H1 (cell line): ENCODE measurements around the gene TOR1B. TPM values are rescaled to one million over a fixed set of nuclear protein-coding genes. Genes with fewer than 3 reads are reported as not detected.

Source experiments
- CTCF ChIA-PET: fragments of 300-600 bp; sonication (Branson Sonifier 250); formaldehyde crosslinking; loops from one replicate; lab custom pipeline; 2021; ENCODE audit not compliant: partially characterized antibody; lab: Charles Lee
- POLR2A ChIA-PET: fragments of 300-600 bp; sonication (Branson Sonifier 250); formaldehyde crosslinking; loops from one replicate; lab custom pipeline; 2021; ENCODE audit warnings: inconsistent platforms; ENCODE audit not compliant: partially characterized antibody; lab: Charles Lee
- DNase-seq, 2 experiments: peaks; one replicate each; pipeline versions ENCODE4 v3.0.0 to v3.0.0-alpha.2; 2010 to 2022; ENCODE audit warnings: low spot score in 2 of 2, low read depth in 1 of 2, mixed read lengths in 1 of 2
- FAIRE-seq: peaks from 2 replicates; lab custom pipeline; 2011; peaks lifted over from hg19 to GRCh38; lab: Jason Lieb, UNC
- H2AFZ ChIP-seq: 2 replicates; pipeline ENCODE4 v1.8.1; 2012; ENCODE audit warnings: low read length, inconsistent platforms
- H2AK5ac ChIP-seq: 2 replicates; pipeline ENCODE4 v1.6.1; 2013; ENCODE audit warnings: low read depth, low read length
- H2BK120ac ChIP-seq: replicated peaks from 2 replicates; pipeline ENCODE3; 2013; ENCODE audit warnings: low read depth, low read length, inconsistent platforms
- H2BK12ac ChIP-seq: 2 replicates; pipeline ENCODE4 v1.6.1; 2013; ENCODE audit warnings: low read depth, low read length
- H2BK15ac ChIP-seq: 2 replicates; pipeline ENCODE4 v1.6.1; 2013; ENCODE audit warnings: low read length
- H2BK20ac ChIP-seq: 2 replicates; pipeline ENCODE4 v1.6.1; 2013; ENCODE audit warnings: low read length
- H2BK5ac ChIP-seq: 2 replicates; pipeline ENCODE4 v1.6.1; 2013; ENCODE audit warnings: low read depth, low read length
- H3K14ac ChIP-seq: 2 replicates; pipeline ENCODE4 v1.6.1; 2013; ENCODE audit warnings: inconsistent platforms; ENCODE audit not compliant: insufficient read length
- H3K18ac ChIP-seq: 2 replicates; pipeline ENCODE4 v1.6.1; 2013; ENCODE audit warnings: low read length; ENCODE audit errors: extremely low read depth
- H3K23ac ChIP-seq: 2 replicates; pipeline ENCODE4 v1.6.1; 2013; ENCODE audit warnings: inconsistent platforms; ENCODE audit not compliant: insufficient read length
- H3K23me2 ChIP-seq: 2 replicates; pipeline ENCODE4 v1.6.1; 2013; ENCODE audit warnings: low read depth, low read length
- H3K27ac ChIP-seq: 2 replicates; pipeline ENCODE4 v1.6.1; 2011; ENCODE audit warnings: low read depth, low read length, inconsistent platforms
- H3K27me3 ChIP-seq, 4 experiments: replicated peaks in 1 of 4; 1 replicate in 1 of 4; 2 replicates in 3 of 4; pipeline versions ENCODE4 v1.6.1 to v1.8.1; 2011 to 2013; ENCODE audit warnings: low read length in 3 of 4, mild to moderate bottlenecking in 3 of 4, inconsistent platforms in 2 of 4, mixed read lengths in 2 of 4, moderate library complexity in 1 of 4; ENCODE audit not compliant: control insufficient read depth in 3 of 4, insufficient read depth in 3 of 4; ENCODE audit errors: extremely low read depth in 1 of 4
- H3K36me3 ChIP-seq, 4 experiments: 2 replicates each; pipeline versions ENCODE4 v1.6.1 to v1.8.1; 2011 to 2013; ENCODE audit warnings: mild to moderate bottlenecking in 4 of 4, low read length in 3 of 4, moderate library complexity in 2 of 4, control low read depth in 1 of 4, inconsistent platforms in 1 of 4; ENCODE audit not compliant: insufficient read depth in 4 of 4, control insufficient read depth in 2 of 4
- H3K4ac ChIP-seq: replicated peaks from 2 replicates; pipeline ENCODE3; 2013; ENCODE audit warnings: low read length, low read depth, mixed read lengths, inconsistent platforms; ENCODE audit not compliant: insufficient read length
- H3K4me1 ChIP-seq, 4 experiments: replicated peaks in 1 of 4; 1 replicate in 1 of 4; 2 replicates in 3 of 4; pipeline versions ENCODE4 v1.6.1 to v1.8.1; 2011 to 2013; ENCODE audit warnings: low read length in 3 of 4, inconsistent platforms in 2 of 4, mixed read lengths in 1 of 4; ENCODE audit not compliant: insufficient read depth in 4 of 4, control insufficient read depth in 3 of 4
- H3K4me2 ChIP-seq, 2 experiments: 2 replicates each; pipeline versions ENCODE4 v1.6.1 to v1.8.1; 2011 to 2013; ENCODE audit warnings: low read depth in 2 of 2, low read length in 2 of 2, control low read depth in 1 of 2, inconsistent platforms in 1 of 2, mild to moderate bottlenecking in 1 of 2; ENCODE audit not compliant: insufficient read depth in 1 of 2
- H3K4me3 ChIP-seq, 4 experiments: fragments of 200-600, 300-600 bp in 1 of 4; sonication (generic), shearing (Covaris generic), sonication (Bioruptor Twin) in 1 of 4; 2 replicates each; pipeline versions ENCODE4 v1.5.1 to v1.8.1; 2011 to 2016; ENCODE audit warnings: low read length in 4 of 4, low read depth in 3 of 4, control low read depth in 2 of 4, inconsistent platforms in 2 of 4, mild to moderate bottlenecking in 2 of 4, mixed read lengths in 1 of 4, moderate library complexity in 1 of 4; ENCODE audit not compliant: insufficient read depth in 2 of 4; ENCODE audit errors: extremely low read depth in 1 of 4
- H3K56ac ChIP-seq: replicated peaks from 2 replicates; pipeline ENCODE3; 2013; ENCODE audit warnings: low read depth, mild to moderate bottlenecking, mixed read lengths, low read length, inconsistent platforms; ENCODE audit not compliant: insufficient read length
- H3K79me1 ChIP-seq: 2 replicates; pipeline ENCODE4 v1.6.1; 2013; ENCODE audit warnings: low read depth, low read length, control low read depth
- H3K79me2 ChIP-seq, 2 experiments: 2 replicates each; pipeline versions ENCODE4 v1.6.1 to v1.8.1; 2012 to 2013; ENCODE audit warnings: low read length in 2 of 2, mild to moderate bottlenecking in 2 of 2, inconsistent platforms in 1 of 2; ENCODE audit not compliant: insufficient read depth in 2 of 2, control insufficient read depth in 1 of 2
- H3K9ac ChIP-seq, 4 experiments: replicated peaks in 1 of 4; 1 replicate in 1 of 4; 2 replicates in 3 of 4; pipeline versions ENCODE4 v1.6.1 to v1.8.1; 2011 to 2013; ENCODE audit warnings: low read depth in 3 of 4, low read length in 3 of 4, control low read depth in 2 of 4, mild to moderate bottlenecking in 2 of 4, moderate library complexity in 2 of 4, inconsistent platforms in 1 of 4; ENCODE audit errors: extremely low read depth in 1 of 4
- H3K9me3 ChIP-seq, 2 experiments: 2 replicates each; pipeline versions ENCODE4 v1.6.1 to v1.8.1; 2012 to 2013; ENCODE audit warnings: mild to moderate bottlenecking in 2 of 2, moderate library complexity in 2 of 2, control low read depth in 1 of 2, inconsistent platforms in 1 of 2, low read depth in 1 of 2, low read length in 1 of 2, mixed read lengths in 1 of 2; ENCODE audit not compliant: insufficient read depth in 2 of 2
- H4K20me1 ChIP-seq, 2 experiments: replicated peaks in 1 of 2; 2 replicates each; pipeline versions ENCODE3 to v1.8.1; 2011 to 2013; ENCODE audit warnings: inconsistent platforms in 2 of 2, low read length in 2 of 2, mild to moderate bottlenecking in 1 of 2; ENCODE audit not compliant: insufficient read depth in 2 of 2, control insufficient read depth in 1 of 2
- H4K5ac ChIP-seq: 2 replicates; pipeline ENCODE4 v1.6.1; 2013; ENCODE audit warnings: low read length, low read depth, mixed read lengths, inconsistent platforms; ENCODE audit not compliant: insufficient read length
- H4K8ac ChIP-seq: 2 replicates; pipeline ENCODE4 v1.8.0; 2013; ENCODE audit warnings: mild to moderate bottlenecking, moderate library complexity, low read length, inconsistent platforms; ENCODE audit not compliant: insufficient read depth; ENCODE audit errors: extremely low read depth
- H4K91ac ChIP-seq: replicated peaks from 2 replicates; pipeline ENCODE3; 2013; ENCODE audit warnings: low read length, mixed read lengths, inconsistent platforms; ENCODE audit not compliant: insufficient read length
- CBX5 ChIP-seq: fragments of 300-800, 300-1000 bp; sonication (generic); IDR thresholded peaks from 2 replicates; pipeline ENCODE4 v1.7.1; 2016; ENCODE audit warnings: antibody characterized with exemption, low read length, low read depth
- CHD1 ChIP-seq: IDR thresholded peaks from 2 replicates; pipeline ENCODE4 v1.6.1; 2012; ENCODE audit warnings: low read depth, low read length, improper control_type of control experiment
- FOSL1 ChIP-seq: IDR thresholded peaks from 2 replicates; pipeline ENCODE4 v1.6.1; 2011; ENCODE audit warnings: mild to moderate bottlenecking, low read depth, low read length, moderate library complexity; ENCODE audit not compliant: insufficient read depth
- GTF2F1 ChIP-seq: IDR thresholded peaks from 2 replicates; pipeline ENCODE4 v1.6.1; 2012; ENCODE audit warnings: low read depth, low read length, improper control_type of control experiment, borderline replicate concordance
- KDM1A ChIP-seq: fragments of 200-600, 300-600 bp; sonication (generic); IDR thresholded peaks from 2 replicates; pipeline ENCODE4 v1.7.1; 2016; ENCODE audit warnings: mild to moderate bottlenecking, low read length, borderline replicate concordance
- PHF8 ChIP-seq: fragments of 200-600 bp; sonication (generic); conservative IDR thresholded peaks from 2 replicates; pipeline ENCODE4 v1.7.1; 2012; ENCODE audit warnings: low read depth, mild to moderate bottlenecking, inconsistent platforms, low read length, moderate library complexity
- RBBP5 ChIP-seq: IDR thresholded peaks from 2 replicates; pipeline ENCODE4 v1.7.1; 2012; ENCODE audit warnings: low read depth, mild to moderate bottlenecking, inconsistent platforms, low read length, moderate library complexity, borderline replicate concordance
- SIN3A ChIP-seq, 2 experiments: IDR thresholded peaks in 1 of 2; conservative IDR thresholded peaks in 1 of 2; 2 replicates each; pipeline ENCODE4 v1.6.1; 2011 to 2012; ENCODE audit warnings: low read length in 2 of 2, improper control_type of control experiment in 1 of 2, low read depth in 1 of 2, mild to moderate bottlenecking in 1 of 2
- SIRT6 ChIP-seq: IDR thresholded peaks from one replicate; pipeline ENCODE4 v1.7.1; 2012; ENCODE audit warnings: low read length, inconsistent platforms
- TBP ChIP-seq: IDR thresholded peaks from 2 replicates; pipeline ENCODE4 v1.6.1; 2011; ENCODE audit warnings: low read depth, low read length, improper control_type of control experiment
- WGBS, 2 experiments: shearing (Covaris generic) in 1 of 2; methylation state at CpG; one replicate each; pipeline versions ENCODE4 v1.1.6 to v1.1.7; 2013 to 2015; ENCODE audit warnings: low lambda C conversion rate in 2 of 2, mixed read lengths in 2 of 2, inconsistent platforms in 1 of 2, low coverage in 1 of 2, missing lambda C conversion rate in 1 of 2; ENCODE audit not compliant: insufficient replicate concordance in 2 of 2, insufficient coverage in 1 of 2, insufficient read length in 1 of 2; ENCODE audit errors: extremely low coverage in 1 of 2, missing lambda C conversion rate in 1 of 2; 5-methylcytosine and 5-hydroxymethylcytosine counted together
- polyA plus RNA-seq, 7 experiments: library from polyadenylated mRNA; depleted of rRNA in 3 of 7; stranded (reverse) in 5 of 7; unstranded in 2 of 7; fragments of >200 nt in 5 of 7; fragments of 200-250 nt in 2 of 7; gene quantifications; 1 replicate in 5 of 7; 2 replicates in 1 of 7; 4 replicates in 1 of 7; pipeline versions ENCODE4 v1.2.1 to v1.2.3, GENCODE V29; 2011 to 2013; ENCODE audit warnings: missing spikeins in 2 of 7, mixed read lengths in 2 of 7
- total RNA-seq: library from RNA; stranded (reverse); fragmentation: NEBNext Ultra II Directional; extraction: Animal tissue kit (Norgen Biotek cat#: 25700); gene quantifications from 2 replicates; pipeline ENCODE4 v1.2.1, GENCODE V29; 2021

The TOR1B gene
- total and polyA plus RNA-seq, 2 of the 8 experiments (the other 6 are each of a cell fraction or from before 2014, with no cell fraction given), result 11.4 to 17.4 TPM

GRCh38 chr9:129810116-129810515 is 7.1 kb downstream of the TOR1B start:
- Histone ChIP-seq H3K27me3 (no peaks in the 10 kb centered on the region), H2BK5ac (no peak overlapping the region), H3K4me2 (no peak overlapping the region), H3K79me1 (peaks cover 4% of the 10 kb centered on the region)
- 94% methylated on average over 11 of the region's 11 CpGs; no CpG with 5 or more reads in 1 of the 2 experiments for WGBS, 2 experiments
- TF ChIP-seq KDM1A (no peak), TBP (no peak), GTF2F1 (no peak), PHF8 (no peak), SIN3A (conservative IDR thresholded peaks at IDR 0.05 in 1 of 2, IDR thresholded peaks at IDR 0.05 in 1 of 2; ENCODE audit: low read depth in 1 of 2, low read length in 2 of 2) (no peak), FOSL1 (no peak), SIRT6 (no peak), RBBP5 (no peak), CBX5 (no peak), CHD1 (no peak)
- TF ChIP-seq, all 59 proteins: peak for 0
- no peak overlapping the region for H3K4me3 ChIP-seq
- H2AFZ ChIP-seq, result no peak overlapping the region
- H4K91ac ChIP-seq, result no peak overlapping the region
- no peak overlapping the region for H3K27ac ChIP-seq
- FAIRE-seq (no peak), DNase-seq (no peak)
- no peak overlapping the region for H3K14ac ChIP-seq
- no peak overlapping the region for H4K5ac ChIP-seq
- H3K79me2 ChIP-seq, result no peaks in the 10 kb centered on the region
- peaks cover 3 to 14% of the 10 kb centered on the region in 2 experiments for H4K20me1 ChIP-seq
- H2BK20ac ChIP-seq, result no peak overlapping the region
- no peak overlapping the region for H2BK120ac ChIP-seq
- CTCF ChIA-PET, result interaction anchor here (0.8 to 1.9 kb wide), 4 partner anchors 11 to 678 kb away, joined by 3 to 5 read pairs (median 4); no protein-coding TSS in a partner anchor
- peaks cover 4 to 38% (median 6%) of the 10 kb centered on the region in 4 experiments; a peak in 7 of 8 replicates for H3K36me3 ChIP-seq
- no peak overlapping the region for H2BK12ac ChIP-seq
- H3K9me3 ChIP-seq, result no peaks in the 10 kb centered on the region
- H2AK5ac ChIP-seq, result no peak overlapping the region
- no peak overlapping the region for H3K18ac ChIP-seq
- POLR2A ChIA-PET, result interaction anchor here (0.6 to 1.4 kb wide), 3 partner anchors 14 to 113 kb away, joined by 3 to 6 read pairs (median 3); partner anchors contain the start of gene TOR1A
- no peak overlapping the region for H3K56ac ChIP-seq
- no peak overlapping the region for H3K9ac ChIP-seq
- no peak overlapping the region for H3K23ac ChIP-seq
- H3K23me2 ChIP-seq, result no peaks in the 10 kb centered on the region
- no peak overlapping the region for H2BK15ac ChIP-seq
- H4K8ac ChIP-seq, result no peak overlapping the region
- no peaks in the 10 kb centered on the region; a peak in 1 of 7 replicates for H3K4me1 ChIP-seq
- no peak overlapping the region for H3K4ac ChIP-seq
